GM21723 (cell line): ENCODE results near the gene NSD2.

Experiments
- ATAC-seq: cut with Tn5 transposase; IDR thresholded peaks from one replicate; pipeline ENCODE4 v1.9.1; 2021; ENCODE audit warnings: mild to moderate bottlenecking, moderate library complexity; ENCODE audit not compliant: unreplicated experiment

NSD2 gene

DNA sequence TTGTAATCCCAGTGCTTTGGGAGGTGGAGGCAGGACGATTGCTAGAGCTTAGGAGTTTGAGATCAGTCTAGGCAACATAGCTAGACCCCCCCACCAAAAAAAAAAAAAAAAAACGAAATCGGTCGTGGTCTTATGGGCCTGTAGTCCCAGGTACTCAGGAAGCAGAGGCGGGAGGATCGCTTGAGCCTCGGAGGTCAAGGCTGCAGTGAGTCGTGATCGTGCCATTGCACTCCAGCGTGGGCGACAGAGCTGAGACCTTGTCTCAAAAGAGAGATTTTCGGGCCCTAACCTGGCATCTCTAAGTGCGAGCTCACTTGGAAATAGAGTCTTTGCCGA is 8.3 kb upstream of the NSD2 start:
- ATAC-seq: no peak

DNA sequence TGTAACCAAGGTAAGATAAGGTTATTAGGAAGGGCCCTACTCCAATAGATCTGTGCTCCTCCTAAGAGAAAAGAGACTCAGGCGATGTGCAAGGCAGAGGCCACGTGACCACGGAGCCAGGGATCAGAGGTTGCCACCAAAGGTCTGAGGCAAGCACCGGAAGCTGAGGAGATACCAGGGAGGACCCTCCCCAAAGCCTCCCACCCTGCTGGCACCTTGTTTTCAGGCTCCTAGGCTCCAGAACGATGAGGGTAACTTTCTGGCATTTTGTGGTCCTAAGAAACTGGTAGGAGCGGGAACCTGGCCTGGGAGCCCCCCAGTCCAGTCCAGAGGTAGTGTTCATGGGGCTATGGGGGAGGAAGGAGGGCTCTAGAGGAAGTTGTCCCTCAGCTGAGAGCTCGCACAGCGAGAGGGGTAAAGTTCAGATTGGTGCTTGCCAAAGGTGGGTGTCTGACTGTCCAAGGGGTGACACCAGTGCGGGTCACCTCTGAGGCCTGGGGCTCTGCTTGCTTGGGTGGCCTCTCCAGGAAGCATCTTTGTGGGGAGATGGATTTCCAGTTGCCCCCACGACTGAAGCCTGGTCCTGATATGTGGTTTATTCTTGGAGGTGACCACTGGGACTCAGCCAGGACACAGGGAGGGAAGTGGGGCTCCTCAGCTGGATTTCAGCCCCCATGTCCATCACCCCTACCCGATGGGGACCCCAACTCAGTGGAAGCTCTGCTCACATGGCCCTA is 7.7 kb upstream of the NSD2 start:
- ATAC-seq: no peak

DNA sequence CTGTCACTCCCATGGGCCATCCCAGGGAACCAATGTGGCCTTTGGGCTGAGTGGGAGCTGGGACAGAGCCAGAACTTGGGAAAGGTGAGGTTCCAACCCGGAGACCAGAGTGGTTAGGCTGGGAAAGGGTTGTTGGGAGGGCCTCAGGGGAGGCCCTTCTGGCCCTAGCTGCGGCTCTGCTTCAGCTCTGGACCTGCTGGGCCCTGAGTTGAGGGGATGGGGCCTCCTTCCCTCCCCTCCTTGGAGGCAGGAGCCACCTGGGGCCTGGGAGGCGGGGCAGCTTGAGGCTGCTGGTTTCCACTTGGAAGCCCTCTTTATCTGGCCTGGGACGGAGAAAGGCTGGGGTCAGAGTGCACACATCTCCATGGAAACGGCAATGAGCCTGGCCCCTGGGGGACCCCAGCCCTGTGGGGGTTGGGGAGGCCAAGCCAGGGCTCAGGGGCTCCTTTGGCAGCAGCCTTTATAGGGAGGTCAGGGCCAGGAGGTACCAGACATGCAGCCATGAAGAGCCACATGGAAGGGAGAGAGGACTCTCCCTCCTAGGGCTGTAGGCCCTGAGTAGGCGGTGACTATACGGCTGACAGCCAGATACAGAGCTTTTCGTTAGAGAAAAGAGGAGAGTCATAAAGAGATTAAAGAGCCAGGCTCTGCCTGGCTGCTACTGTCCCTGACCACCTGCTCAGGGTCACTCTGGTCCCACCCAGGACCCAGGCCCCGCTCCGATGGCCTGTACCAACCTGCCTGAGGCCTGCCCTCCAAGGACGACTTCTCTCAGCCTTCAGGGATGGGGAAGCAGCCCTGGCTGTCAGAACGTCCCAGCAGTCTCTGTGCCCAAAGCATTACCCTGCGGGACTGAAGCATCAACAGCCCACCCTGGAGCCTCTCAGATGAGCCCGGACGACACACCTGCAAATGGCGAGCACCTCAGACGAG is 6.9 kb upstream of the NSD2 start:
- ATAC-seq: no peak

- no peak for ATAC-seq
These were observed 5.0 kb upstream of the NSD2 start for GRCh38 chr4:1866189-1866661.

DNA sequence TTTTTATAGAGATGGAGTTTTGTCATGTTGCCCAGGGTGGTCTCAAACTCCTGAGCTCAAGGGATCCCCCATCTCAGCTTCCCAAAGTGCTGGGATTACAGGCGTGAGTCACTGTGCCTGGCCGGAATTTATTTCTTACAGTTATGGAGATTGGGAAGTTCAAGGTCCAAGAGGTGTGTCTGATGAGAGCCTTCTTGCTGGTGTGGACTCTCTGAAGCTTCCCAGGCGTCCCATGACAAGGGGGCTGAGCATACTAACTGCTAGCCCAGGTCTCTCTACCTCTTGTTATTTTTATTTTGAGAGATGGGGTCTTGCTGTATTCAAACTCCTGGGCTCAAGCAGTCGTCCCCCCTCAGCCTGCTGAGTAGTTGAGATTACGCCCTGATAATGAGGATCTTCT is 2.9 kb upstream of the NSD2 start:
- ATAC-seq: no peak

GRCh38 chr4:1868912-1869311 is 2.3 kb upstream of the NSD2 start:
- no peak for ATAC-seq

DNA sequence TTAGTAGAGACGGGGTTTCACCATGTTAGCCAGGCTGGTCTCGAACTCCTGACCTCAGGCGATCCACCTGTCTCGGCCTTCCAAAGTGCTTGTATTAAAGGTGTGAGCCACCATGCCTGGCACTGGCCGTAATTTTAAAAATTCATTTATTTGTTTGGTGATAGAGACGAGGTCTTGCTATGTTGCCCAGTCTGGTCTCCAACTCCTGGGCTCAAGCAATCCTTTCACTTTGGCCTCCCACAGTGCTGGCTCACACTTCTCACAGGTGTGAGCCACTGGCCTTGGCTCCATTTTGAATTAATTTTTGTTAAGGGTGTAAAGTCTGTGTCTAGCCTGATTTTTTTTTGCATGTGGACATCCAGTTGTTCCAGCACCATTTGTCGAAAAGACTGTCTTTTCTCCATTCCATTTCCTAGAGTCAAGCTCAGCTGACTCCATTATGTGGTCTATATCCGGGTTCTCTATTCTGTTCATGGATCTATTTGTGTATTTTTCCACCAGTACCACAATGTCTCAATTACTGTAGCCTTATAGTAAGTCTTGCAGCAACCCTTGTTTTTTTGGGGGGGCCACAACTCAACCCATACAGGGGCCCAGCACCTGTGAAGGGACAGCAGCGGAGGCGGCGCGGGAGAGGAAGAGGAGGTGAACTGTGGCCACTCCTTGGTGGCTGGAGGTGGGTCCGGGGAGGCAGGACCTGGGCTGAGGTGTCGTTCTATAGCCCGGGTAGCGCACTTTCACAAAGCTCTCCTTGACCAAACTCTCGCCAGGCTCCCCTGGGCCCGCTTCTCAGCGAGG is 1.5 kb upstream of the NSD2 start:
- ATAC-seq: peak; percentile 10

DNA sequence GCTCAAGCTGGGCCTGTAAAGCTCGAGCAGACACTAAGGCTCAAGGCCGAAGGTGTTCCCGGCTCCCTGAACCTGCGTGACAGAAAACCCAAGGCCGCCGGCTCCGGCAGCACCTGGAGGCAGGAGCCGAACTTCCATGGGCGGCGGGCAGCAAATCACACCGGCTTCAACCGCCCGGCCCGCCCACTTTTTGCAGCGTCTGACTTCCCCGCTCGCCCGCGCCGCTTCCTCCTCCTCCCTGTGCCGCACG is 940 bp upstream of the NSD2 start:
- peak; percentile 62 for ATAC-seq

DNA sequence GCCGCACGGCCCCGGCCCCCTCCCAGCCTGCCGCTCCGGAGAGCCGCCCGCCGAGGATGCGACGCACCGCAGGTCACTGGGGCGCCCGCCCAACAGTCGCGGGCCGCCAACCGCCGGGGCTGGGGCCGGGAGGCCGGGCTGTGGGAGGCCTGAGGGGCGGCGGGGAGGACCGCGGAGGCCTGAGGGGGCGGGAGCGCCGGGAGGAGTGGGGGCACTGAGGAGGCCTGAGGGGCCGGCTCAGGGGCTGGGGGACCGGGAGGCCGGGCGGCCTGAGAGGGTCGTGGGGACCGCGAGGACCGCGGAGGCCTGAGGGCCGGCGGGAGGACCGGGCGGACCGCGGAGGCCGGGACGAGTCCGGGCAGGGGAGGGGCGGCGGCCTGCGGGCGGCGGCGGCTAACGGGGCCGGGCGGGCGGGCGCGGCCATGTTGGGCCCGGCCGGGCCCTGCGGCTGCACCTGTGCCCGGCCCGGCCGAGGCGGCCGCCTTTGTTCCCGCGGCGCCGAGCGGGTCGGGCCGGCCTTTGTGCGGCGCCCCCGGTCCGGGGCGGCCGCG is 353 bp downstream of the NSD2 start:
- peak; percentile 8 for ATAC-seq

GRCh38 chr4:1872870-1873269 is 1.7 kb downstream of the NSD2 start:
- ATAC-seq: no peak

DNA sequence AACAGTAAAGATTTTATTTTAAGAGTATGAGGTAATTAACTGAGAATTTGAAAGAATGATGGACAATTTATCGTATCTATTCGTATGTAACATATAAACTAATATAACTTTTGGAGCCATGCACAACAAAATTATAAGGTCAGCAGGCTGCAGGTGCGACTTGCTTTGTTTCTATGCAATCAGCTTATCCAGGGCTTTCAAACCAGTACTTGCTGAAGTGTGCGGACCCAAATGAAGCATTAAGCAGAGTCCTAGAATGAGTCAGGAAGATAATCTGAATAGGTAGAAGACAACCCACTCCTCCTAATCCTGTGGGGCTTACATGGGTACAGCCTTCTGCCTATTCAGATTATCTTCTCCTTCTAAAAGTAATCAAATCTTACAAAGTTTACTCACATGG is 2.1 kb downstream of the NSD2 start:
- ATAC-seq: no peak

DNA sequence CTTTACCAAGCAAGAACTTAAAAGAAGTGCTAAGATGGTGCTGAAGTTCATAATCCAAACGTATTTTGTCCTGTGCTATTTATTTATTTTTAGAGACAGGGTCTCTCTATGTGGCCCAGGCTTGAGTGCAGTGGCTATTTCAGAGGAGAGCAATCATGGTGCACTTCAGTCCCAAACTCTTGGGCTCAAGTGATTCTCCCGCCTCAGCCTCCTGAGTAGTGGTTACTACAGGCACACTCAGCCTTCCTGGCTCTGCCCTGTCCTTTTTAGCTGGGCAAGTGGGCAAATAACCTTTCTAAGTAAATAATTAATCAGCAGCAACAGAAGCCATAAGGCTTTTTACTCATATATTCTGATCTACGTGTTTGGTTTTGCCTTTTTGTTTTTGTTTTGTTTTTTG is 2.6 kb downstream of the NSD2 start:
- ATAC-seq: no peak

- no peak for ATAC-seq
These were observed 3.0 kb downstream of the NSD2 start for GRCh38 chr4:1874201-1874600.

GRCh38 chr4:1879485-1879884 is 8.3 kb downstream of the NSD2 start:
- no peak for ATAC-seq

GRCh38 chr4:1880332-1880731 is 9.1 kb downstream of the NSD2 start:
- no peak for ATAC-seq

DNA sequence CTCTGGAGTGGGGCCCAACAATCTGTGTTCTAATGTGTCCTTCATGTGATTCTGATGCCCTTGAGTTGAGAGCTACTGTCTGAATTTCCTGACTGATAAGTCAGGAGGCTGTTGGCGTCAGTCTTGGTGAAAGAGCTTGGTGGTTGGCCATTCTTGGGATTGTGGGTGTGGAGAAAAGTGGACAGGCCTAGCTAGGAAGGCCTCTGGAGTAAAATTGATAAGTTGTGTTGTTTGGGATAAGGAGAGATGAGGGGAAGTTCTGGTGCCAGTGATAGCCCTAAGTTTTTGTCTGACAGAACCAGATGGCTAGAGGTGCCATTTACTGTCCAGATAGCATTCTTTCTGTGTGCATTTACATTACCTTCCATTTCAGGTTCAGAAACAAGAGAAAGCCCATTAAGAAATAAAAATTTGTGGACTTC is 11.7 kb downstream of the NSD2 start:
- no peak for ATAC-seq

DNA sequence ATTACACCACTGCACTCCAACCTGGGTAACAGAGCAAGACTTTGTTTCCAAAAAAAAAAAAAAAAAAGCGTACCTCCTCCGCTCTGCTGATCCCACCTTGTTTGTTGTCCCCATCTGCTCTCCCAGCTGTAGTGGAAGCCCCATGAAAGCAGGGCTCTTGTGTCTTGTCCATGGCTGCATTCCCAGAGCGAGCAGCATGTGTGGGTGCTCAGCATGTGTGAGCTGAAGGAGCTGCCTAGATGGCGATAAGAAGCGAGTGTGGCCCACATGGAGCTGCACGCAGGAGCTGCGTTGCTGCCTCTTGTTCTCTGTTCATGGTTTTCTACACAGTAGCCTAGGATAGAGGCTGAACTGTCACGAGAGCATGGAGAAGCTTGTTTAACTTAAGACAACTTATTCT is 12.4 kb downstream of the NSD2 start:
- ATAC-seq: no peak

- ATAC-seq: no peak
These were observed 14.2 kb downstream of the NSD2 start for GRCh38 chr4:1885414-1885813.

DNA sequence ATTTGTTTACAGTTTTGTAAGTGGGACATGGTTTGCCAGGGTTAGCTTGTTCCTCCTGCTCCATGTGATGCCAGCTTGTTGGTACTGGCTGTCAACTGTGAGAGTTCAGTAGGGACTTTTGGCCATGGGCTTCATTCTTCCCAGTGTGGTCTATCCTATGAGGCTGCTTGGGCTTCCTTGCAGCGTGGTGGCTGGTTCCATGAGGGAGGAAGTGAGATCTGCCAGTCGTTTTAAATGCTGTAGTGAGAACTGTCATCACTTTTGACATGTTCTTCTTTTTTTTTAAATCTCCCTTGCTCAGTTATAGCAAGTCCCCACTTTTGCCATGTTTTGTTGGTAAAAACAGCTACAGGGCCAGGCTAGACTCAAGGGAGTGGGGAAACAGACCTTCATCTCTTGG is 15.9 kb downstream of the NSD2 start:
- no peak for ATAC-seq

- ATAC-seq: no peak
These were observed 19.9 kb downstream of the NSD2 start for GRCh38 chr4:1890979-1891570.
